K562 (cell line): ENCODE results near the gene NBEAL1. TPM values are rescaled to one million over a fixed set of nuclear protein-coding genes. Genes with fewer than 3 reads are reported as not detected.

Source experiments
- ATAC-seq: fragments of 200-7000 bp; cut with Tn5 transposase; 3 replicates; pipeline ENCODE4 v1.9.1; 2020; ENCODE audit warnings: moderate library complexity
- BruUV-seq: library from RNA; stranded (reverse); fragments of 400-500 nt; replicated peaks from 2 replicates; lab custom pipeline; 2021; lab: Mats Ljungman, UMichigan
- CTCF ChIA-PET: fragments of 300-600 bp; formaldehyde crosslinking; extraction: SDS; loops from one replicate; lab custom pipeline; 2021; ENCODE audit warnings: low intra/inter-chr PET ratio; lab: Yijun Ruan, JAX
- POLR2A ChIA-PET: fragments of 300-600, 350-650 bp; sonication (Branson Sonifier 250); formaldehyde crosslinking; extraction: SDS; loops from one replicate; lab custom pipeline; 2021; ENCODE audit warnings: antibody characterized with exemption, inconsistent platforms; lab: Yijun Ruan, JAX
- DNase-seq, 4 experiments: peaks; one replicate each; pipeline versions ENCODE4 v3.0.0 to v3.0.0-alpha.2; 2011 to 2018; ENCODE audit warnings: low spot score in 3 of 4, mixed read lengths in 3 of 4; ENCODE audit errors: extremely low read depth in 1 of 4
- FAIRE-seq: peaks from 2 replicates; lab custom pipeline; 2011; peaks lifted over from hg19 to GRCh38; lab: Jason Lieb, UNC
- H2AFZ ChIP-seq: 2 replicates; pipeline ENCODE4 v1.6.0; 2011; ENCODE audit warnings: low read depth, low read length, control low read depth, inconsistent platforms
- H3K27ac ChIP-seq: fragments of 200-600 bp; 3 replicates; pipeline ENCODE4 v1.8.0; 2011; ENCODE audit warnings: low read depth, mild to moderate bottlenecking, control low read depth, inconsistent platforms, low read length, moderate library complexity, mixed read lengths; ENCODE audit errors: extremely low read depth
- H3K27me3 ChIP-seq, 2 experiments: fragments of 300-600 bp in 1 of 2; 2 replicates in 1 of 2; 3 replicates in 1 of 2; pipeline versions ENCODE4 v1.6.0 to v1.8.0; 2011; ENCODE audit warnings: inconsistent platforms in 2 of 2, low read length in 2 of 2, mild to moderate bottlenecking in 1 of 2, mixed read lengths in 1 of 2, moderate library complexity in 1 of 2; ENCODE audit not compliant: control insufficient read depth in 2 of 2, insufficient read depth in 2 of 2
- H3K36me3 ChIP-seq: fragments of 300-600 bp; 3 replicates; pipeline ENCODE4 v1.8.0; 2011; ENCODE audit warnings: mild to moderate bottlenecking, low read length, inconsistent platforms; ENCODE audit not compliant: control insufficient read depth, insufficient read depth
- H3K4me1 ChIP-seq, 2 experiments: fragments of 200-600 bp in 1 of 2; replicated peaks in 1 of 2; 2 replicates in 1 of 2; 3 replicates in 1 of 2; pipeline versions ENCODE4 v1.5.1 to v1.8.0; 2011; ENCODE audit warnings: inconsistent platforms in 2 of 2, low read length in 2 of 2, mild to moderate bottlenecking in 1 of 2, mixed read lengths in 1 of 2, moderate library complexity in 1 of 2; ENCODE audit not compliant: control insufficient read depth in 2 of 2, insufficient read depth in 2 of 2
- H3K4me2 ChIP-seq: 2 replicates; pipeline ENCODE4 v1.6.1; 2011; ENCODE audit warnings: low read length, control low read depth, inconsistent platforms, mixed read lengths; ENCODE audit not compliant: insufficient read depth
- H3K4me3 ChIP-seq: fragments of 200-600 bp; sonication (generic), shearing (Covaris generic); 2 replicates; pipeline ENCODE4 v1.5.1; 2016; ENCODE audit warnings: control low read depth, inconsistent platforms
- H3K79me2 ChIP-seq: fragments of 200-600 bp; 3 replicates; pipeline ENCODE4 v1.8.0; 2011; ENCODE audit warnings: low read length, inconsistent platforms; ENCODE audit not compliant: control insufficient read depth, insufficient read depth
- H3K9ac ChIP-seq, 2 experiments: 2 replicates each; pipeline versions ENCODE4 v1.6.0 to v1.6.1; 2011; ENCODE audit warnings: low read depth in 2 of 2, low read length in 2 of 2, control low read depth in 1 of 2, inconsistent platforms in 1 of 2, mild to moderate bottlenecking in 1 of 2, mixed read lengths in 1 of 2; ENCODE audit not compliant: insufficient read depth in 1 of 2
- H3K9me1 ChIP-seq: one replicate; pipeline ENCODE4 v1.6.0; 2011; ENCODE audit warnings: inconsistent platforms, mild to moderate bottlenecking, low read length, moderate library complexity; ENCODE audit not compliant: control insufficient read depth, insufficient read depth
- H3K9me3 ChIP-seq: replicated peaks from 2 replicates; pipeline ENCODE4 v1.5.1; 2011; ENCODE audit warnings: low read depth, low read length, inconsistent platforms; ENCODE audit not compliant: control insufficient read depth, insufficient read depth
- H4K20me1 ChIP-seq: replicated peaks from 2 replicates; pipeline ENCODE4 v1.6.1; 2011; ENCODE audit warnings: low read length, inconsistent platforms, mixed read lengths; ENCODE audit not compliant: control insufficient read depth, insufficient read depth
- GATAD2B ChIP-seq: fragments of 450-650 bp; IDR thresholded peaks from 2 replicates; pipeline ENCODE4 v1.6.1; 2017; ENCODE audit warnings: mild to moderate bottlenecking, borderline replicate concordance
- MYNN ChIP-seq, 2 experiments: sonication (generic); formaldehyde crosslinking in 1 of 2; IDR thresholded peaks; 2 replicates each; pipeline versions ENCODE4 v1.5.0 to v1.6.1; 2016 to 2020; ENCODE audit warnings: antibody characterized with exemption in 1 of 2, missing genetic modification reagents in 1 of 2
- NFXL1 ChIP-seq: fragments of 450-650 bp; formaldehyde crosslinking; IDR thresholded peaks from 2 replicates; pipeline ENCODE4 v1.4.0; 2021; ENCODE audit warnings: mild to moderate bottlenecking
- RREB1 ChIP-seq: fragments of 250-450 bp; sonication (Bioruptor Pico); IDR thresholded peaks from 2 replicates; pipeline ENCODE4 v1.4.0; 2020
- ZBTB26 ChIP-seq: fragments of 450-650 bp; formaldehyde crosslinking; IDR thresholded peaks from 2 replicates; pipeline ENCODE4 v1.4.0; 2022; ENCODE audit warnings: missing genetic modification characterization
- WGBS: fragments of 100-300 bp; shearing (Covaris generic); methylation state at CpG from one replicate; pipeline ENCODE4 v1.1.6; 2016; ENCODE audit warnings: low coverage, mixed read lengths; ENCODE audit not compliant: insufficient coverage; ENCODE audit errors: missing lambda C conversion rate; 5-methylcytosine and 5-hydroxymethylcytosine counted together
- in situ Hi-C: fragments of 300-500 bp; cut with MboI; formaldehyde crosslinking; loops from 4 replicates; pipeline ENCODE4 v1.15.0; 2018; ENCODE audit warnings: inconsistent platforms, mixed read lengths
- intact Hi-C: fragments of 100-400 bp; cut with micrococcal nuclease; formaldehyde crosslinking; loops from 2 replicates; pipeline ENCODE4 v1.14.2; 2022
- polyA plus RNA-seq, 8 experiments: library from polyadenylated mRNA; depleted of rRNA in 4 of 8; stranded (reverse) in 5 of 8; unstranded in 3 of 8; fragments of >200 nt; fragmentation: Nextera tagmentation in 2 of 8; fragmentation: Illumina TruSeq in 1 of 8; extraction: Ambion mirVana in 2 of 8; extraction: Trizol in 1 of 8; gene quantifications; 2 replicates each; pipeline versions ENCODE4 v1.2.1 to v1.2.3, GENCODE V29; 2011 to 2014; ENCODE audit warnings: inconsistent platforms in 1 of 8, missing spikeins in 1 of 8
- total RNA-seq, 7 experiments: library from RNA; depleted of rRNA in 6 of 7; stranded (reverse); fragments of >200 nt in 6 of 7; fragmentation: Illumina TruSeq in 2 of 7; extraction: Trizol in 2 of 7; gene quantifications; 2 replicates each; pipeline versions ENCODE4 v1.2.1 to v1.2.3, GENCODE V29; 2011 to 2021; ENCODE audit warnings: low replicate concordance in 1 of 7

Gene NBEAL1
- total and polyA plus RNA-seq, 9 of the 15 experiments (the other 6 are each of a cell fraction or from before 2014, with no cell fraction given), result 2.1 to 13.5 (median 7.3) TPM

GRCh38 chr2:203035879-203036470 is 21.3 kb downstream of the NBEAL1 start (continued):
- TF ChIP-seq RREB1 (CRISPR knock-in tag), result no peak

GRCh38 chr2:203037026-203037425 is 22.4 kb downstream of the NBEAL1 start:
- no peak overlapping the region for H2AFZ ChIP-seq
- no peak for TF ChIP-seq ZBTB26 (CRISPR knock-in tag)
- TF ChIP-seq MYNN (IDR thresholded peaks at IDR 0.05), result no peak
- no peak for TF ChIP-seq MYNN (CRISPR knock-in tag; IDR thresholded peaks at IDR 0.05)
- TF ChIP-seq GATAD2B, result no peak
- TF ChIP-seq NFXL1 (CRISPR knock-in tag), result no peak
- intact Hi-C loops, result no loop called here
- WGBS, result 74% methylated on average over 2 of the region's 2 CpGs
- no peaks in the 10 kb centered on the region for H3K4me1 ChIP-seq
- no peaks in the 10 kb centered on the region for H3K9me1 ChIP-seq
- DNase-seq (no peak), ATAC-seq (no peak), FAIRE-seq (no peak)
- H3K9me3 ChIP-seq, result no peaks in the 10 kb centered on the region
- no peaks in the 10 kb centered on the region for H3K27me3 ChIP-seq
- in situ Hi-C loops, result no loop called here
- no peaks in the 10 kb centered on the region for H3K79me2 ChIP-seq
- H4K20me1 ChIP-seq, result no peaks in the 10 kb centered on the region
- BruUV-seq, result no TSS peak
- ChIA-PET CTCF (no interaction called here), POLR2A (no interaction called here)
- H3K36me3 ChIP-seq, result peaks cover 3% of the 10 kb centered on the region; the same call in 1 of the 3 replicates
- H3K4me3 ChIP-seq, result no peak overlapping the region
- H3K9ac ChIP-seq, result no peak overlapping the region
- H3K4me2 ChIP-seq, result no peak overlapping the region
- H3K27ac ChIP-seq, result no peak overlapping the region
